Bronchial epithelial cell (primary cell): ENCODE measurements around the gene OXLD1. TPM values are rescaled to one million over a fixed set of nuclear protein-coding genes. Genes with fewer than 3 reads are reported as not detected.

Experiments used
- DNase-seq: peaks from one replicate; pipeline ENCODE4 v3.0.0-alpha.2; 2010; ENCODE audit warnings: low read depth
- FAIRE-seq: peaks from 2 replicates; lab custom pipeline; 2011; peaks lifted over from hg19 to GRCh38; lab: Jason Lieb, UNC
- H3K27me3 ChIP-seq: 2 replicates; pipeline ENCODE4 v1.5.1; 2011; ENCODE audit warnings: low read length; ENCODE audit not compliant: control insufficient read depth, insufficient read depth
- H3K36me3 ChIP-seq: 2 replicates; pipeline ENCODE4 v1.5.1; 2011; ENCODE audit warnings: low read length; ENCODE audit not compliant: control insufficient read depth, insufficient read depth
- H3K4me3 ChIP-seq: 2 replicates; pipeline ENCODE4 v1.5.1; 2011; ENCODE audit warnings: mild to moderate bottlenecking, low read depth, low read length, control low read depth
- CTCF ChIP-seq: IDR thresholded peaks from 2 replicates; pipeline ENCODE4 v1.5.1; 2011; ENCODE audit warnings: mild to moderate bottlenecking, moderate library complexity, low read length, control low read depth, inconsistent platforms; ENCODE audit not compliant: insufficient read depth, severe bottlenecking
- total RNA-seq: library from RNA; depleted of rRNA; stranded (reverse); fragments of >200 nt; gene quantifications from 2 replicates; pipeline ENCODE4 v1.2.1, GENCODE V29; 2014

The OXLD1 gene
- total RNA-seq, 1 donor from 2014 or later, result 47.7 TPM

- no peak for TF ChIP-seq CTCF
- Histone ChIP-seq H3K4me3 (no peak within 1 kb of the TSS), H3K27me3 (no peaks in the 10 kb centered on the region), H3K36me3 (no peaks in the 10 kb centered on the region)
- FAIRE-seq (no peak), DNase-seq (no peak)
Observed at GRCh38 chr17:81656118-81656743, 10.2 kb downstream of the OXLD1 start, which contains the start of gene PDE6G. PDE6G (minus strand) TSS chr17:81656542; CDS start chr17:81653305, 3,237 bp downstream.

GRCh38 chr17:81655378-81656117, 10.9 kb downstream of the OXLD1 start:
- DNase-seq (no peak), FAIRE-seq (no peak)
- TF ChIP-seq CTCF, result no peak
- H3K4me3 ChIP-seq, result no peak overlapping the region
- no peaks in the 10 kb centered on the region for H3K36me3 ChIP-seq
- H3K27me3 ChIP-seq, result no peaks in the 10 kb centered on the region

GRCh38 chr17:81652906-81653771, 13.3 kb downstream of the OXLD1 start:
- no peaks in the 10 kb centered on the region for H3K36me3 ChIP-seq
- FAIRE-seq, result no peak
- no peak overlapping the region for H3K4me3 ChIP-seq
- TF ChIP-seq CTCF, result no peak
- DNase-seq, result no peak
- peaks cover 5% of the 10 kb centered on the region for H3K27me3 ChIP-seq

- FAIRE-seq (no peak), DNase-seq (peak; percentile 33)
- no peak for TF ChIP-seq CTCF
- H3K4me3 ChIP-seq, result no peak overlapping the region
- peaks cover 9% of the 10 kb centered on the region for H3K27me3 ChIP-seq
- H3K36me3 ChIP-seq, result no peaks in the 10 kb centered on the region
Observed at GRCh38 chr17:81651692-81652091, 14.7 kb downstream of the OXLD1 start.

- H3K36me3 ChIP-seq, result no peaks in the 10 kb centered on the region
- FAIRE-seq, result no peak
- no peak for DNase-seq
- H3K4me3 ChIP-seq, result no peak overlapping the region
- no peak for TF ChIP-seq CTCF
- peaks cover 9% of the 10 kb centered on the region for H3K27me3 ChIP-seq
Observed at GRCh38 chr17:81650951-81651350, 15.5 kb downstream of the OXLD1 start.
